Measurements from ENCODE around the gene PSMB3.
"Not testable (repeated sequence)": the region's sequence is repeated elsewhere in the genome, so short reads cannot be mapped to it uniquely, and the experiment has no call there.

PSMB3 gene

GRCh38 chr17:38777641-38778250 is 25.2 kb downstream of the PSMB3 start:
- no peak overlapping the region for H3K4me3 ChIP-seq (ENCODE audit: low read length)
- H3K36me3 ChIP-seq (ENCODE audit: control insufficient read depth, insufficient read depth, low read length): peaks cover 33% of the 10 kb centered on the region
- no peaks in the 10 kb centered on the region for H3K27me3 ChIP-seq (ENCODE audit: control insufficient read depth, insufficient read depth, low read length)
- H3K9ac ChIP-seq (ENCODE audit: low read length): no peak overlapping the region
- no peaks in the 10 kb centered on the region for H3K9me3 ChIP-seq (ENCODE audit: control insufficient read depth, low read length)
- no peaks in the 10 kb centered on the region for H3K4me1 ChIP-seq (ENCODE audit: control insufficient read depth, insufficient read depth, low read length)

- H3K4me1 ChIP-seq (ENCODE audit: control insufficient read depth, insufficient read depth, low read length): no peaks in the 10 kb centered on the region
- no peak overlapping the region for H3K9ac ChIP-seq (ENCODE audit: low read length)
- H3K9me3 ChIP-seq (ENCODE audit: control insufficient read depth, low read length): no peaks in the 10 kb centered on the region
- no peak overlapping the region for H3K4me3 ChIP-seq (ENCODE audit: low read length)
- peaks cover 36% of the 10 kb centered on the region for H3K36me3 ChIP-seq (ENCODE audit: control insufficient read depth, insufficient read depth, low read length)
- no peaks in the 10 kb centered on the region for H3K27me3 ChIP-seq (ENCODE audit: control insufficient read depth, insufficient read depth, low read length)
Observed at GRCh38 chr17:38779965-38780752, 27.6 kb downstream of the PSMB3 start.

GRCh38 chr17:38783227-38783626 is 30.7 kb downstream of the PSMB3 start:
- peaks cover 40% of the 10 kb centered on the region for H3K36me3 ChIP-seq (ENCODE audit: control insufficient read depth, insufficient read depth, low read length)

GRCh38 chr17:38786372-38786771 is 33.8 kb downstream of the PSMB3 start:
- no peak overlapping the region for H3K9ac ChIP-seq (ENCODE audit: low read length)
- H3K36me3 ChIP-seq (ENCODE audit: control insufficient read depth, insufficient read depth, low read length): peaks cover 14% of the 10 kb centered on the region
- no peaks in the 10 kb centered on the region for H3K9me3 ChIP-seq (ENCODE audit: control insufficient read depth, low read length)
- no peaks in the 10 kb centered on the region for H3K4me1 ChIP-seq (ENCODE audit: control insufficient read depth, insufficient read depth, low read length)
- no peak overlapping the region for H3K4me3 ChIP-seq (ENCODE audit: low read length)
- H3K27me3 ChIP-seq (ENCODE audit: control insufficient read depth, insufficient read depth, low read length): no peaks in the 10 kb centered on the region

More at GRCh38 chr17:38783227-38783626, 30.7 kb downstream of the PSMB3 start:
- no peak overlapping the region for H3K4me3 ChIP-seq (ENCODE audit: low read length)
- no peak overlapping the region for H3K9ac ChIP-seq (ENCODE audit: low read length)
- H3K9me3 ChIP-seq (ENCODE audit: control insufficient read depth, low read length): no peaks in the 10 kb centered on the region
- no peaks in the 10 kb centered on the region for H3K4me1 ChIP-seq (ENCODE audit: control insufficient read depth, insufficient read depth, low read length)
- H3K27me3 ChIP-seq (ENCODE audit: control insufficient read depth, insufficient read depth, low read length): no peaks in the 10 kb centered on the region

DNA sequence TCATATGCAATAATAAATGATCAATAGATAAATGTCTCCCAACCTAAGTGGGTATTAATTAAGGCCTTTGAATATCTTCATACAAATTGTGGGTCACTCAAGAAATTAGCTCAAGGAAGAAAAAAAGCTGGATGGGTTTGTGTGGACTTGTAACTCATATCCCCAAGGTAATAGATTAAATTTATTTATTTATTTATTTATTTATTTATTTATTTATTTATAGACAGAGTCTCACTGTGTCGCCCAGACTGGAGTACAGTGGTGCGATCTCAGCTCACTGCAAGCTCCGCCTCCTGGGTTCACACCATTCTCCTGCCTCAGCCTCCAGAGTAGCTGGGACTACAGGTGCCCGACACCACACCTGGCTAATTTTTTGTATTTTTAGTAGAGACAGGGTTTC is 35.5 kb downstream of the PSMB3 start:
- H3K36me3 ChIP-seq (ENCODE audit: control insufficient read depth, insufficient read depth, low read length); H3K9ac ChIP-seq (ENCODE audit: low read length); H3K27me3 ChIP-seq (ENCODE audit: control insufficient read depth, insufficient read depth, low read length); H3K4me3 ChIP-seq (ENCODE audit: low read length); H3K9me3 ChIP-seq (ENCODE audit: control insufficient read depth, low read length); H3K4me1 ChIP-seq (ENCODE audit: control insufficient read depth, insufficient read depth, low read length): not testable (repeated sequence)

GRCh38 chr17:38789185-38789584 is 36.6 kb downstream of the PSMB3 start:
- H3K4me3 ChIP-seq (ENCODE audit: low read length): no peak overlapping the region
- no peaks in the 10 kb centered on the region for H3K4me1 ChIP-seq (ENCODE audit: control insufficient read depth, insufficient read depth, low read length)
- H3K27me3 ChIP-seq (ENCODE audit: control insufficient read depth, insufficient read depth, low read length): no peaks in the 10 kb centered on the region
- H3K9me3 ChIP-seq (ENCODE audit: control insufficient read depth, low read length): no peaks in the 10 kb centered on the region
- no peak overlapping the region for H3K9ac ChIP-seq (ENCODE audit: low read length)
- peaks cover 4% of the 10 kb centered on the region for H3K36me3 ChIP-seq (ENCODE audit: control insufficient read depth, insufficient read depth, low read length)

DNA sequence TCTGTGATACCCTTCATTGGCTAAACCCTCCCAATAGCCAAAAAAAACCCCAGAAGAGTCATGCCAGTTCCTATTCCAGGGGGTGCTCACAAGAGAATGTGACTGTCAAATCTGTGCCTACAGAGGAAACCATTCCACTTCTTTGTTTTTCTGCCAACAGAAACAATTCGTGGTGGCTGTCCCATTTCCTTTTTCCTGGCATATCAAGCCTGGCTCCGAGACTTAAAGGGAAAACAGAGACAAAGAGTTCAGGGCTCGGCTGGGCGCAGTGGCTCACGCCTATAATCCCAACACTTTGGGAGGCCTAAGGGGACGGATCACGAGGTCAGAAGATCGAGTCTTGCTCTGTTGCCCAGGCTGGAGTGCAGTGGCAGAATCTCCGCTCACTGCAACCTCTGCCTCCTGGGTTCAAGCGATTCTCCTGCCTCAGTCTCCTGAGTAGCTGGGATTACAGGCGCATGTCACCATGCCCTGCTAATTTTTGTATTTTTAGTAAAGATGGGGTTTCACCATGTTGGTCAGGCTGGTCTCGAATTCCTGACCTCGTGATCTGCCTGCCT is 37.7 kb downstream of the PSMB3 start:
- not testable (repeated sequence) for H3K4me3 ChIP-seq (ENCODE audit: low read length); H3K9me3 ChIP-seq (ENCODE audit: control insufficient read depth, low read length); H3K27me3 ChIP-seq (ENCODE audit: control insufficient read depth, insufficient read depth, low read length); H3K36me3 ChIP-seq (ENCODE audit: control insufficient read depth, insufficient read depth, low read length); H3K4me1 ChIP-seq (ENCODE audit: control insufficient read depth, insufficient read depth, low read length); H3K9ac ChIP-seq (ENCODE audit: low read length)

DNA sequence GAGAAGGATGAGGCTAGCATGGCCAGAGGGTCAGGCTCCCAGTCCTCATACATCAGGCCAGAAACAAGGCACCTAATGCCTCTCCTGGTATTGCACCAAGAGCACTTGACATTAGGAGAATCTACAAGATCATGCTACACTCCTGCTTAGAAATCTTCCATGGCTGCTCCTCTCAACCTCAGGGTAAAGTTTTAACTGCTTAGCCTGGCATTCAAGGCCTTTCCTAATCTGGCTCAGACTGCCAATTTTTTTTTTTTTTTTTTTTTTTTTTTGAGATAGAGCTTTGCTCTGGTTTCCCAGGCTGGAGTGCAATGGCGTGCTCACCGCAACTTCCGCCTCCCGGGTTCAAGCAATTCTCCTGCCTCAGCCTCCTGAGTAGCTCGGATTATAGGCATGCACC is 38.6 kb downstream of the PSMB3 start:
- H3K9ac ChIP-seq (ENCODE audit: low read length): no peak overlapping the region
- no peak overlapping the region for H3K4me3 ChIP-seq (ENCODE audit: low read length)
- no peaks in the 10 kb centered on the region for H3K4me1 ChIP-seq (ENCODE audit: control insufficient read depth, insufficient read depth, low read length)
- no peaks in the 10 kb centered on the region for H3K36me3 ChIP-seq (ENCODE audit: control insufficient read depth, insufficient read depth, low read length)
- H3K27me3 ChIP-seq (ENCODE audit: control insufficient read depth, insufficient read depth, low read length): no peaks in the 10 kb centered on the region
- H3K9me3 ChIP-seq (ENCODE audit: control insufficient read depth, low read length): no peaks in the 10 kb centered on the region

- Histone ChIP-seq H3K9ac (ENCODE audit: low read length) (no peak overlapping the region), H3K4me3 (ENCODE audit: low read length) (no peak overlapping the region), H3K36me3 (ENCODE audit: control insufficient read depth, insufficient read depth, low read length) (no peaks in the 10 kb centered on the region), H3K27me3 (ENCODE audit: control insufficient read depth, insufficient read depth, low read length) (no peaks in the 10 kb centered on the region), H3K9me3 (ENCODE audit: control insufficient read depth, low read length) (no peaks in the 10 kb centered on the region), H3K4me1 (ENCODE audit: control insufficient read depth, insufficient read depth, low read length) (peaks cover 16% of the 10 kb centered on the region)
Observed at GRCh38 chr17:38794221-38794620, 41.7 kb downstream of the PSMB3 start.

DNA sequence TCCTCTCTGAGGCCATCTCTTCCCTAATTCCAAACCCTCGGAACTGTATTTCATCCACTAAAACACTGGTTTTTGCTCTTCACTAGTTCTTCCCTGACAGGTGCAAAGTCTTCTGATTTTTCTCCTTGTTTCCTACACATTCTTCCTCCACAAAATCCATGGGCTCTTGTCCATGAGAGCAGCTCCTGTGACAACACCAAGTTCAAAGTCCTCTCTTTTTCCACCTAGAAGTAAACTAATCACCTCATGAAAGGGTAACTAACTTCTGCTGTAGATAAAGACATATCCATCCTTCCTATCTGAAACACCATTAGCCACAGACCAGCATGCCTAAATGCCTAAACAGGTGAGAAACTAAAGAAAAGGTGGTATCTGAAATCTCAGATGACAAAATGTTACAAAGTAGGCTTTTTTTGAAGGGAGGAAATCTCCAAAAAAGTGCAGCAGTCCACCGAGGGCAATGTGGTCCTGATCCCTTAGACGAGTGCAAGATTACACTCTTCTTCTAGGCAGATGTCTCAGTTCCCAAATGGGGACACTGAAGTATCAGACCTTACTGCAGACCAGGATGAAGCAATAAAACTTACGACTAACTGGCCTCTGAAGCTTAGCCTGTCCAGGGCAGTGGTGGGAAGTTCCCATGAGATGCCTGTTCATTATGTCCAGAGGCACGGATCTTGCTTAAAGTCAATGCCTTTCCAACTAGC is 44.1 kb downstream of the PSMB3 start:
- H3K9me3 ChIP-seq (ENCODE audit: control insufficient read depth, low read length): no peaks in the 10 kb centered on the region
- no peaks in the 10 kb centered on the region for H3K27me3 ChIP-seq (ENCODE audit: control insufficient read depth, insufficient read depth, low read length)
- H3K4me1 ChIP-seq (ENCODE audit: control insufficient read depth, insufficient read depth, low read length): peaks cover 16% of the 10 kb centered on the region
- no peak overlapping the region for H3K9ac ChIP-seq (ENCODE audit: low read length)
- H3K36me3 ChIP-seq (ENCODE audit: control insufficient read depth, insufficient read depth, low read length): peaks cover under 1% of the 10 kb centered on the region
- no peak overlapping the region for H3K4me3 ChIP-seq (ENCODE audit: low read length)

GRCh38 chr17:38797158-38797490 is 44.6 kb downstream of the PSMB3 start:
- H3K9ac ChIP-seq (ENCODE audit: low read length): no peak overlapping the region
- H3K27me3 ChIP-seq (ENCODE audit: control insufficient read depth, insufficient read depth, low read length): no peaks in the 10 kb centered on the region
- no peaks in the 10 kb centered on the region for H3K9me3 ChIP-seq (ENCODE audit: control insufficient read depth, low read length)
- H3K36me3 ChIP-seq (ENCODE audit: control insufficient read depth, insufficient read depth, low read length): peaks cover 6% of the 10 kb centered on the region
- peaks cover 16% of the 10 kb centered on the region for H3K4me1 ChIP-seq (ENCODE audit: control insufficient read depth, insufficient read depth, low read length)
- no peak overlapping the region for H3K4me3 ChIP-seq (ENCODE audit: low read length)

DNA sequence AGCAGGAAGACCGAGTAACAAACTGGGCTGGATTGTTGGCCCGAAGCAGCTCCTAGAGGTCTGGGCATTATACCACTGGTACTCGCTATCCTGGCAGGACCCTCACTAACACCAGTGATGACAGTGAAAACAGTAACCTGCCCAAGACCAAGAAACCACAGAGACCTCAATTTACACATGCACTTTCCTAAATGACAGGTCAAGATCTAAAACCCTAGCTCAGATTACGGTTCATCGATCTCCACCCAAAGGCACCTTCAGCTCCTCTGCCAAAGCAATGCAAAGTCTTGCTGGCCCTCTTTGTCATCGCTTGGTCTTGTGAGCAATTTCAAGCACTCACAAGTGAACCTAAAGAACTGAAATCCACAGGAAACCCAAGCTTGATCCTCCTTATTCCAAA is 45.3 kb downstream of the PSMB3 start:
- H3K27me3 ChIP-seq (ENCODE audit: control insufficient read depth, insufficient read depth, low read length): no peaks in the 10 kb centered on the region
- no peaks in the 10 kb centered on the region for H3K9me3 ChIP-seq (ENCODE audit: control insufficient read depth, low read length)
- no peak overlapping the region for H3K4me3 ChIP-seq (ENCODE audit: low read length)
- peaks cover 16% of the 10 kb centered on the region for H3K4me1 ChIP-seq (ENCODE audit: control insufficient read depth, insufficient read depth, low read length)
- peak overlapping the region; percentile 68 for H3K9ac ChIP-seq (ENCODE audit: low read length)
- peaks cover 6% of the 10 kb centered on the region for H3K36me3 ChIP-seq (ENCODE audit: control insufficient read depth, insufficient read depth, low read length)

Measured in mucosa of stomach (tissue), 1 donor.